Measurements from ENCODE around the gene ARHGAP6.

ARHGAP6 gene

DNA sequence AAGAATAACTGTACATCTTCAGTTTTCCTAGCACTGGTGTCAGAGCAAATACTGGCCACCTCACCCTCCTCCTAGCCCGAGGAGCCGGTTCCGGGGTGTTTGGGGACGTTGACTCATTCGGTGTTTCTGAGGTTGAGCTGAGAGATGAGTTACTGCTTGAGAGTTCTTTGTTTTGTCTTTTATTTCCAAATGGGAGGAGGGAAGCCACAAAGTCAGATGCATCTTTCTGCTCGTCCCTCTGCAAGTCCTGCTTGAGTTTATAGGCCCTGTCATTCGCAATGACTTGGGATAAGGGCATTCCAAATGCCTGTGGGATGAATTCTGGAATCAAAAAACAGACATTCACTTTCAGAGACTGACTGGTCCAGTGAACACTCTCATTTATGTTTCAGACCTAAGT, 477.1 kb downstream of the ARHGAP6 start:
- TF ChIP-seq, protein P1, sequence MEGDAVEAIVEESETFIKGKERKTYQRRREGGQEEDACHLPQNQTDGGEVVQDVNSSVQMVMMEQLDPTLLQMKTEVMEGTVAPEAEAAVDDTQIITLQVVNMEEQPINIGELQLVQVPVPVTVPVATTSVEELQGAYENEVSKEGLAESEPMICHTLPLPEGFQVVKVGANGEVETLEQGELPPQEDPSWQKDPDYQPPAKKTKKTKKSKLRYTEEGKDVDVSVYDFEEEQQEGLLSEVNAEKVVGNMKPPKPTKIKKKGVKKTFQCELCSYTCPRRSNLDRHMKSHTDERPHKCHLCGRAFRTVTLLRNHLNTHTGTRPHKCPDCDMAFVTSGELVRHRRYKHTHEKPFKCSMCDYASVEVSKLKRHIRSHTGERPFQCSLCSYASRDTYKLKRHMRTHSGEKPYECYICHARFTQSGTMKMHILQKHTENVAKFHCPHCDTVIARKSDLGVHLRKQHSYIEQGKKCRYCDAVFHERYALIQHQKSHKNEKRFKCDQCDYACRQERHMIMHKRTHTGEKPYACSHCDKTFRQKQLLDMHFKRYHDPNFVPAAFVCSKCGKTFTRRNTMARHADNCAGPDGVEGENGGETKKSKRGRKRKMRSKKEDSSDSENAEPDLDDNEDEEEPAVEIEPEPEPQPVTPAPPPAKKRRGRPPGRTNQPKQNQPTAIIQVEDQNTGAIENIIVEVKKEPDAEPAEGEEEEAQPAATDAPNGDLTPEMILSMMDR (IDR thresholded peaks at IDR 0.05; ENCODE audit: insufficient read depth, low read length, missing control alignments) = no peak
- no peak for DNase-seq (ENCODE audit: low read depth, low spot score)
- ChIA-PET POLR2A (no interaction called here), CTCF (no interaction called here)
- H3K4me3 ChIP-seq (ENCODE audit: low read depth, low read length) = no peak overlapping the region

DNA sequence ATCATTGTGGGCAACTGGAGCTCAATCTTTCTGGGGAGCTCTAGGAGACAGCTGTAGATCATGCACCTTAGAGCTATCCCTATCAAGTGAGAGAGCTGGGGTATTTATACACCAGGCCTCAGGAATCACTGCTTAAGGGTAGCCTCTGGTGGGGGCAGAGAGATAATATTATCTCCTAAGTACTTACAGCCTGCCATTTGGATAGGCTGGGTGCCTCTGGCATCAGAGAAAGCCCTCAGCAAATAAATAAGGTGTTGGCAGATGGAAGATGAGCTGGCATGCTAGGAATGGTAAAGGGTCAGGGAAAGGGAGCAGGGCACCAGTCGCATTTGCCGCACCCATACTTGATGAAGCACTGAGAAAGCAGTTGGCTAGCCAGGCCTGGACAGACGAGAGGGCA, 478.7 kb downstream of the ARHGAP6 start:
- H3K4me3 ChIP-seq (ENCODE audit: low read depth, low read length) = no peak overlapping the region
- no peak for DNase-seq (ENCODE audit: low read depth, low spot score)
- TF ChIP-seq, protein P1 (IDR thresholded peaks at IDR 0.05; ENCODE audit: insufficient read depth, low read length, missing control alignments) = no peak
- CTCF ChIA-PET = interaction anchor here (1.4 kb wide), 1 partner anchor 345 kb away, joined by 5 read pairs; no protein-coding TSS in a partner anchor
- POLR2A ChIA-PET = no interaction called here

DNA sequence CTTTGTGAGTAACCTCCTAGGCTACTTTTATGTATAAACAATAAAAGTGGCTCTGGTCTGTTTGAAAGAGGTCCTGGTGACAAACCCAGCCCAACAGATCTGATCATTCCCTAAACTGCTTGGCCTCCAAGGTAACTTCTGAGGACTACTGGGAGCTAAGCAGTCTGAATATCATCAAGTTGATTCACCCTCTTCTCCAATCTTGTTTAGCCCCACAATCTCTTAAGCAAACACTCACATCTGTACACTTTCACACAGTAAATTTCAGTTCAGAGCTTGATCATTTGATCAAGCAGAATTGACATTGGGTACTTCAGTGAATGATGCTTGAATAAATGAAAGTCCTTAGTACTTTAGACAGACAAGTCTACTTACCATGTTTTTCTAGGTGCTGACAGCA, 479.9 kb downstream of the ARHGAP6 start:
- TF ChIP-seq, protein P1 (IDR thresholded peaks at IDR 0.05; ENCODE audit: insufficient read depth, low read length, missing control alignments) = no peak
- DNase-seq (ENCODE audit: low read depth, low spot score) = no peak
- ChIA-PET CTCF (no interaction called here), POLR2A (no interaction called here)
- no peak overlapping the region for H3K4me3 ChIP-seq (ENCODE audit: low read depth, low read length)

DNA sequence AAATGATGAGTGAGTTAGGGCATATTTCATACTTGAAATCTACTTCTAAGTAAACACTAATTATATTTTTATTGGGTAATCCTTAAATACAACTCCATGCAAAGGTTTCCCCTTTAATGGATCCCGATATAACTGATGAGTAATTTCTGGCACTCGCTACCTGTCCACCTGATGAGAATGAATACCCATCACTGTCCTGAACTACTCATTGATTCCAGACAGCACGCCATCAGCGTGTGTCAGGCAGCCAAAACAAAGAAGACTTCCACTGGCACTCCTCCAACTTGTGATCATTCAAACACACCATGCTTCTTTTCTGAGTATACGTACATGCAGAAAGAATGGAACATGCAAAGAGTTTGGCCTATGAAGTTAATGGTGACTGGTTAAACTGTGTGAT, 485.1 kb downstream of the ARHGAP6 start:
- DNase-seq (ENCODE audit: low read depth, low spot score) = no peak
- TF ChIP-seq, protein P1 (IDR thresholded peaks at IDR 0.05; ENCODE audit: insufficient read depth, low read length, missing control alignments) = no peak
- ChIA-PET CTCF (no interaction called here), POLR2A (no interaction called here)
- no peak overlapping the region for H3K4me3 ChIP-seq (ENCODE audit: low read depth, low read length)

DNA sequence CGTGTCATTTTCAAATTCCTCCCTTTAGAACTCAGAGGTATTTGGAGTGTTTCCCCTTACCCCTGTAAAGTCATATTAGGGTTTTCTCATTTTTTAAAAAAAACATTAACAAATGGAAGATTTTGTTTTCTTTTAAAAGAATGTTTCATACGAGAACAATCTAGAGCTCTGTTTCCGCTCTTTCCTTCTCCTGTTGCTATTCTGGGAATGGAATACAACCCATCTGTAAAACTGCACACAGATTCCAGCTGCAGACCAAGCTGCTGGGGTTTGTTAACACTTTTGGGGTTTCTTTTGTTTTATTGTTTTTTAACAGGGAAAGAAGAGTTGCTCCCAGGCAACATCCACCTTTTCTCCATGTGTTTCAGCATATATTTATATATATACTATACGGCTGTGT, 493.3 kb downstream of the ARHGAP6 start:
- CTCF ChIA-PET = interaction anchor here (1.6 kb wide), 1 partner anchor 359 kb away, joined by 5 read pairs; no protein-coding TSS in a partner anchor
- POLR2A ChIA-PET = no interaction called here
- no peak for DNase-seq (ENCODE audit: low read depth, low spot score)
- TF ChIP-seq, protein P1 (IDR thresholded peaks at IDR 0.05; ENCODE audit: insufficient read depth, low read length, missing control alignments) = no peak
- no peak overlapping the region for H3K4me3 ChIP-seq (ENCODE audit: low read depth, low read length)

DNA sequence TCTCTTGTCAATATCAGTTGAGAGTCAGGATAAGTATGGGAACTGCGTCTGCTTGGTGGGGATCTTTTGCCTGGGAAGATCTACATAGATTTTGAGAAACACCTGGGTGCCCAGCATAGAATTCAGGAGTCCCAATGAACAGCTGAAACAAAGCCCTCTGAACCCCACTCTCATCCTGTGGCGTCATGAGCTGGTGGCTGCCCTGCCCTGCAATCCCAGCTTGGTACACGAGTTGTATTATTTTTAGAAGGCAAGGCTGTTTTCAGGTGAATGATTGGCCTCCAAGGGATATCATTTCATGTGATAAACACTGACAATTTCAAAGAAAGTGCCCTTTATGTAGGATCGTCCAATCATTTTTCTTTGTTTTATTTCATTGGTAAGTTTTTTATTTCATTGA, 493.8 kb downstream of the ARHGAP6 start:
- TF ChIP-seq, protein P1 (IDR thresholded peaks at IDR 0.05; ENCODE audit: insufficient read depth, low read length, missing control alignments) = no peak
- POLR2A ChIA-PET = no interaction called here
- H3K4me3 ChIP-seq (ENCODE audit: low read depth, low read length) = no peak overlapping the region
- CTCF ChIA-PET = interaction anchor here (1.6 kb wide), 1 partner anchor 359 kb away, joined by 5 read pairs; no protein-coding TSS in a partner anchor
- no peak for DNase-seq (ENCODE audit: low read depth, low spot score)
